ENCODE data around the gene AK5. TPM values are rescaled to one million over a fixed set of nuclear protein-coding genes. Genes with fewer than 3 reads are reported as not detected.
"Not testable (repeated sequence)": the region's sequence is repeated elsewhere in the genome, so short reads cannot be mapped to it uniquely, and the experiment has no call there.

Gene AK5
- total and polyA plus RNA-seq, 7 experiments from 2014 or later = 1.7 to 82.1 (median 56.5) TPM

DNA sequence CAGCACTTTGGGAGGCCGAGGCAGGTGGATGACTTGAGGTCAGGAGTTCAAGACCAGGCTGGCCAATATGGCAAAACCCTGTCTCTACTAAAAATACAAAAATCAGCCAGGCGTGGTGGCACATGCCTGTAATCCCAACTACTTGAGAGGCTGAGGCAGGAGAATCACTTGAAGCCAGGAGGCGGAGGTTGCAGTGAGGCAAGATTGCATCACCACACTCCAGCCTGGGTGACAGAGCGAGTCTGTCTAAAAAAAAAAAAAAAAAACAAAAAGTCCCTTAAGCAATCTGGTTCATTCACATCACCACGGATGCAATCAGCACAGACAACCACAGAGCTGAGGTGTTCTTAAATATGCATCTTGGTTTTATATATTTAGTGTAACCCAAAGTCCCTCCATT lies 30.5 kb downstream of the AK5 start:
- POLR2A ChIA-PET = interaction anchor here (1.3 to 2.0 kb wide), 3 partner anchors 9 to 31 kb away, joined by 4 to 9 read pairs (median 5); partner anchors contain the start of gene AK5
- CTCF ChIA-PET = interaction anchor here (0.6 to 1.2 kb wide), 3 partner anchors 31 to 1157 kb away, joined by 3 read pairs; no protein-coding TSS in a partner anchor
- not testable (repeated sequence) for H3K9me3 ChIP-seq (ENCODE audit: control insufficient read depth in 2 of 3, low read length in 3 of 3); H3K36me3 ChIP-seq (ENCODE audit: control insufficient read depth in 2 of 3, insufficient read depth in 3 of 3, low read length in 3 of 3); H3K27ac ChIP-seq (ENCODE audit: low read depth, low read length); H3K4me3 ChIP-seq (ENCODE audit: low read length); H3K9me3 Mint-ChIP-seq; H3K27me3 Mint-ChIP-seq; H3K27me3 ChIP-seq (ENCODE audit: control insufficient read depth in 2 of 2, insufficient read depth in 2 of 2, low read length in 2 of 2)
- ATAC-seq (peak; percentile 64), DNase-seq (peak in 5 of 9 donors; percentile 11 to 28 (median 17))
- H3K4me3 Mint-ChIP-seq = peak overlapping the region in 6 of 10 donors; percentile 2 to 46 (median 14)
- peaks cover 5 to 31% of the 10 kb centered on the region in 2 donors for H3K4me1 ChIP-seq (ENCODE audit: control insufficient read depth in 2 of 2, insufficient read depth in 2 of 2, low read length in 2 of 2)
- peaks cover 17 to 66% (median 59%) of the 10 kb centered on the region in 7 donors for H3K4me1 Mint-ChIP-seq
- H3K36me3 Mint-ChIP-seq = peaks cover 0 to 30% (median 24%) of the 10 kb centered on the region in 5 donors
- intact Hi-C loops (cut with micrococcal nuclease) = loop anchor here in 1 of 2 donors (2.0 kb wide), 1 partner anchor 220 kb away; no protein-coding TSS in a partner anchor
- peak overlapping the region in 7 of 9 donors; percentile 39 to 96 (median 75) for H3K27ac Mint-ChIP-seq

- Mint-ChIP-seq H3K27me3 (no peaks in the 10 kb centered on the region), H3K36me3 (peaks cover 0 to 40% (median 33%) of the 10 kb centered on the region in 5 donors), H3K4me1 (peaks cover 17 to 58% (median 49%) of the 10 kb centered on the region in 7 donors), H3K27ac (peak overlapping the region in 8 of 9 donors; percentile 13 to 84 (median 68)), H3K4me3 (peak overlapping the region in 4 of 10 donors; percentile 23 to 53 (median 38)), H3K9me3 (peaks cover 0 to 14% (median 2%) of the 10 kb centered on the region in 11 donors)
- CTCF ChIA-PET = interaction anchor here (1.1 to 1.4 kb wide), 3 partner anchors 32 to 180 kb away, joined by 3 to 4 read pairs (median 3); no protein-coding TSS in a partner anchor
- Histone ChIP-seq H3K27me3 (ENCODE audit: control insufficient read depth in 2 of 2, insufficient read depth in 2 of 2, low read length in 2 of 2) (no peaks in the 10 kb centered on the region), H3K27ac (ENCODE audit: low read depth, low read length) (no peak overlapping the region), H3K36me3 (ENCODE audit: control insufficient read depth in 2 of 3, insufficient read depth in 3 of 3, low read length in 3 of 3) (no peaks in the 10 kb centered on the region), H3K4me3 (ENCODE audit: low read length) (no peak overlapping the region), H3K4me1 (ENCODE audit: control insufficient read depth in 2 of 2, insufficient read depth in 2 of 2, low read length in 2 of 2) (peaks cover 2 to 19% of the 10 kb centered on the region in 2 donors), H3K9me3 (ENCODE audit: control insufficient read depth in 2 of 3, low read length in 3 of 3) (no peaks in the 10 kb centered on the region)
- ATAC-seq = peak; percentile 82
- peak in 8 of 9 donors; percentile 7 to 29 (median 26) for DNase-seq
- POLR2A ChIA-PET = interaction anchor here (0.6 to 1.6 kb wide), 3 partner anchors 10 to 32 kb away, joined by 3 to 5 read pairs (median 4); partner anchors contain the start of gene AK5
- intact Hi-C loops (cut with micrococcal nuclease) = loop anchor here in 1 of 2 donors (1.0 to 2.0 kb wide), 3 partner anchors 94 to 219 kb away; partner anchors contain the start of gene PIGK
Observed at GRCh38 chr1:77313491-77313890, 31.7 kb downstream of the AK5 start.

- peaks cover 0 to 11% (median 4%) of the 10 kb centered on the region in 11 donors for H3K9me3 Mint-ChIP-seq
- H3K4me1 ChIP-seq (ENCODE audit: control insufficient read depth in 2 of 2, insufficient read depth in 2 of 2, low read length in 2 of 2) = peaks cover 0 to 2% of the 10 kb centered on the region in 2 donors
- no peaks in the 10 kb centered on the region for H3K27me3 ChIP-seq (ENCODE audit: control insufficient read depth in 2 of 2, insufficient read depth in 2 of 2, low read length in 2 of 2)
- H3K4me1 Mint-ChIP-seq = peaks cover 4 to 50% (median 39%) of the 10 kb centered on the region in 7 donors
- no peaks in the 10 kb centered on the region for H3K36me3 ChIP-seq (ENCODE audit: control insufficient read depth in 2 of 3, insufficient read depth in 3 of 3, low read length in 3 of 3)
- DNase-seq (no peak), ATAC-seq (no peak)
- H3K27me3 Mint-ChIP-seq = no peaks in the 10 kb centered on the region
- H3K36me3 Mint-ChIP-seq = peaks cover 0 to 56% (median 45%) of the 10 kb centered on the region in 5 donors
- no peak overlapping the region for H3K4me3 Mint-ChIP-seq
- intact Hi-C loops (cut with micrococcal nuclease) = no loop called here
- H3K27ac ChIP-seq (ENCODE audit: low read depth, low read length) = no peak overlapping the region
- ChIA-PET CTCF (no interaction called here), POLR2A (interaction anchor here (0.7 kb wide), 1 partner anchor 24 kb away, joined by 3 read pairs; no protein-coding TSS in a partner anchor)
- no peaks in the 10 kb centered on the region for H3K9me3 ChIP-seq (ENCODE audit: control insufficient read depth in 2 of 3, low read length in 3 of 3)
- H3K4me3 ChIP-seq (ENCODE audit: low read length) = no peak overlapping the region
- no peak overlapping the region for H3K27ac Mint-ChIP-seq
Observed at GRCh38 chr1:77316006-77316405, 34.2 kb downstream of the AK5 start.

DNA sequence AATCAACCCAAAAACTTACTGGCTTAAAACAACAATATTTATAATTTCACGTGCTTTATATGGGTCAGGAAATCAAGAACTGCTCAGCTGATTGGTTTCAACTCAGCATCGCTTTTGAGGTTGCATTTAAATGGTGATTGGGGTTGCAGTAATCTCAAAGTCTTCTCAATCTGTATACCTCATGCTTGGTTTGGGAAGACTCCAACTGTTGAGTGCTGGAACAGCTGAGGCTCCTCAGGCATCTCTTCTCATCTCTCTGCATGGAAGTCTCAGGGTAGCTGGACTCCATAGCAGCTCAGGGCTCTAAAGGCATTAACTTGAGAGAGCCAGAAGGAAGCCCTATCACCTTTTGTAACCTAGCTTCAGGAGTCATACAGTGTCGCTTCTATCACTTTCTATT lies 35.1 kb downstream of the AK5 start:
- no peaks in the 10 kb centered on the region for H3K9me3 ChIP-seq (ENCODE audit: control insufficient read depth in 2 of 3, low read length in 3 of 3)
- CTCF ChIA-PET = no interaction called here
- no peaks in the 10 kb centered on the region for H3K27me3 ChIP-seq (ENCODE audit: control insufficient read depth in 2 of 2, insufficient read depth in 2 of 2, low read length in 2 of 2)
- POLR2A ChIA-PET = interaction anchor here (0.6 kb wide), 1 partner anchor 27 kb away, joined by 3 read pairs; no protein-coding TSS in a partner anchor
- H3K27ac ChIP-seq (ENCODE audit: low read depth, low read length) = no peak overlapping the region
- H3K4me3 ChIP-seq (ENCODE audit: low read length) = no peak overlapping the region
- no peaks in the 10 kb centered on the region for H3K27me3 Mint-ChIP-seq
- H3K27ac Mint-ChIP-seq = peak overlapping the region in 1 of 9 donors; percentile 85
- H3K9me3 Mint-ChIP-seq = peaks cover 0 to 10% (median 4%) of the 10 kb centered on the region in 11 donors
- H3K4me1 Mint-ChIP-seq = peaks cover 3 to 48% (median 30%) of the 10 kb centered on the region in 7 donors
- no peak overlapping the region for H3K4me3 Mint-ChIP-seq
- ATAC-seq (no peak), DNase-seq (no peak)
- H3K4me1 ChIP-seq (ENCODE audit: control insufficient read depth in 2 of 2, insufficient read depth in 2 of 2, low read length in 2 of 2) = no peaks in the 10 kb centered on the region
- intact Hi-C loops (cut with micrococcal nuclease) = no loop called here
- H3K36me3 ChIP-seq (ENCODE audit: control insufficient read depth in 2 of 3, insufficient read depth in 3 of 3, low read length in 3 of 3) = no peaks in the 10 kb centered on the region
- peaks cover 0 to 51% (median 42%) of the 10 kb centered on the region in 5 donors for H3K36me3 Mint-ChIP-seq

DNA sequence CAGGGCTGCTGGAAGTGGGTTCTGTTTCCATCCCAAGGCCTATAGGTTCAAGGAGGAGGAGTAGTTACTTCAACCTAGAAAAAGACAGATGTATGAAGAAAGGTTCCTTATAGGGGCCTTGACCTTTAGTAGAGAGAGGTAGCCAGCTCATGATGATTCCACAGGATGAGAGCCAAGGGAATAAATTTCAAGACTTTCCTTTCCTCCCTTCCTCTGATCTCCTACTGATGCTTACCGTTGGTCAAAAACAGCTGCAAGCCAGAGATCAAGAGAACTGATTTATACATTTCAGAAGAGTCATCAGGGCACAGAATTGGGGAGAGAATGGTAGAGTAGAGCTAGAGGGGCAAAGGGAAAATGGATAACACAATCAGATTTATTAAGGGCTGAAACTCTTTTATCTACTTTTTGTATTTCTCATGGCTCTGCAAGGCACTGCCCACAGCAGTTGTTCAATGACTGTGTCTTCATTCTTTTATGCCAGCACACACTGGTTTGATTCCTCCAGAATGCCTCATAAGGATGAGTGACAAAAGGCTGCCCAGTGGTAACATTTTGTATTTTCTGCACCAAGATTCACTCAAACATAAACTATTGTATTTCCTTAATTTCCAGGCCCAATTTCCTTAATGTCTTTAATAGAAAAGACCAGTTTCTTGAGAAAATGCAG lies 37.4 kb downstream of the AK5 start:
- POLR2A ChIA-PET = interaction anchor here (1.1 kb wide), 1 partner anchor 38 kb away, joined by 3 read pairs; the partner anchor contains the start of gene AK5
- ATAC-seq = no peak

GRCh38 chr1:77322061-77322900 lies 40.5 kb downstream of the AK5 start:
- no peaks in the 10 kb centered on the region for H3K27me3 Mint-ChIP-seq
- Histone ChIP-seq H3K9me3 (ENCODE audit: control insufficient read depth in 2 of 3, low read length in 3 of 3) (no peaks in the 10 kb centered on the region), H3K27me3 (ENCODE audit: control insufficient read depth in 2 of 2, insufficient read depth in 2 of 2, low read length in 2 of 2) (no peaks in the 10 kb centered on the region), H3K27ac (ENCODE audit: low read depth, low read length) (no peak overlapping the region), H3K4me1 (ENCODE audit: control insufficient read depth in 2 of 2, insufficient read depth in 2 of 2, low read length in 2 of 2) (no peaks in the 10 kb centered on the region), H3K4me3 (ENCODE audit: low read length) (no peak overlapping the region), H3K36me3 (ENCODE audit: control insufficient read depth in 2 of 3, insufficient read depth in 3 of 3, low read length in 3 of 3) (no peaks in the 10 kb centered on the region)
- DNase-seq (no peak), ATAC-seq (no peak)
- peaks cover 0 to 44% (median 18%) of the 10 kb centered on the region in 7 donors for H3K4me1 Mint-ChIP-seq
- POLR2A ChIA-PET = interaction anchor here (0.6 to 1.2 kb wide), 2 partner anchors 11 to 15 kb away, joined by 3 to 4 read pairs; no protein-coding TSS in a partner anchor
- no peak overlapping the region for H3K4me3 Mint-ChIP-seq
- peaks cover 0 to 51% (median 41%) of the 10 kb centered on the region in 5 donors for H3K36me3 Mint-ChIP-seq
- intact Hi-C loops (cut with micrococcal nuclease) = loop anchor here in 1 of 2 donors (5.0 kb wide), 1 partner anchor 50 kb away; no protein-coding TSS in a partner anchor
- peaks cover 0 to 15% (median 1%) of the 10 kb centered on the region in 11 donors for H3K9me3 Mint-ChIP-seq
- CTCF ChIA-PET = no interaction called here
- H3K27ac Mint-ChIP-seq = peak overlapping the region in 5 of 9 donors; percentile 22 to 75 (median 32)

More for the DNA sequence above, 37.4 kb downstream of the AK5 start:
- H3K27me3 ChIP-seq (ENCODE audit: control insufficient read depth in 2 of 2, insufficient read depth in 2 of 2, low read length in 2 of 2) = no peaks in the 10 kb centered on the region
- H3K36me3 ChIP-seq (ENCODE audit: control insufficient read depth in 2 of 3, insufficient read depth in 3 of 3, low read length in 3 of 3) = no peaks in the 10 kb centered on the region
- peaks cover 0 to 37% (median 30%) of the 10 kb centered on the region in 5 donors for H3K36me3 Mint-ChIP-seq
- intact Hi-C loops (cut with micrococcal nuclease) = no loop called here
- H3K27ac ChIP-seq (ENCODE audit: low read depth, low read length) = no peak overlapping the region
- peaks cover 0 to 10% (median 1%) of the 10 kb centered on the region in 11 donors for H3K9me3 Mint-ChIP-seq
- peak overlapping the region in 4 of 9 donors; percentile 25 to 62 (median 32) for H3K27ac Mint-ChIP-seq
- CTCF ChIA-PET = no interaction called here
- no peaks in the 10 kb centered on the region for H3K4me1 ChIP-seq (ENCODE audit: control insufficient read depth in 2 of 2, insufficient read depth in 2 of 2, low read length in 2 of 2)
- H3K27me3 Mint-ChIP-seq = no peaks in the 10 kb centered on the region
- peaks cover 0 to 33% (median 12%) of the 10 kb centered on the region in 7 donors for H3K4me1 Mint-ChIP-seq
- H3K4me3 Mint-ChIP-seq = no peak overlapping the region
- H3K4me3 ChIP-seq (ENCODE audit: low read length) = no peak overlapping the region
- no peak for DNase-seq
- H3K9me3 ChIP-seq (ENCODE audit: control insufficient read depth in 2 of 3, low read length in 3 of 3) = no peaks in the 10 kb centered on the region
